K562 (cell line): Measurements from ENCODE around the gene DYNLT2B.

ENCODE experiments used
- NCOA4 ChIP-seq: fragments of 450-650 bp; IDR thresholded peaks from 2 replicates; pipeline ENCODE4 v1.6.1; 2018; ENCODE audit warnings: mild to moderate bottlenecking; ENCODE audit not compliant: partially characterized antibody
- ZBTB7A ChIP-seq: IDR thresholded peaks from 2 replicates; pipeline ENCODE4 v1.6.1; 2011; ENCODE audit warnings: low read depth, mild to moderate bottlenecking, low read length, moderate library complexity, borderline replicate concordance; ENCODE audit not compliant: control insufficient read depth
- ZNF263 ChIP-seq: sonication (generic); formaldehyde crosslinking; IDR thresholded peaks from 2 replicates; pipeline ENCODE4 v1.8.0; 2022; ENCODE audit warnings: mild to moderate bottlenecking, missing genetic modification reagents, borderline replicate concordance
- ZNF561 ChIP-seq: fragments of 450-650 bp; formaldehyde crosslinking; conservative IDR thresholded peaks from 2 replicates; pipeline ENCODE4 v1.4.0; 2020; ENCODE audit warnings: mild to moderate bottlenecking, moderate library complexity

- TF ChIP-seq NCOA4: no peak
- no peak for TF ChIP-seq ZBTB7A
- no peak for TF ChIP-seq ZNF561 (CRISPR knock-in tag)
- no peak for TF ChIP-seq ZNF263 (CRISPR knock-in tag)
These were observed 3.4 kb downstream of the DYNLT2B start for GRCh38 chr3:196314597-196314996.
